ENCODE measurements around the gene RNF151.
"Not testable (repeated sequence)": the region's sequence is repeated elsewhere in the genome, so short reads cannot be mapped to it uniquely, and the experiment has no call there.

The RNF151 gene

DNA sequence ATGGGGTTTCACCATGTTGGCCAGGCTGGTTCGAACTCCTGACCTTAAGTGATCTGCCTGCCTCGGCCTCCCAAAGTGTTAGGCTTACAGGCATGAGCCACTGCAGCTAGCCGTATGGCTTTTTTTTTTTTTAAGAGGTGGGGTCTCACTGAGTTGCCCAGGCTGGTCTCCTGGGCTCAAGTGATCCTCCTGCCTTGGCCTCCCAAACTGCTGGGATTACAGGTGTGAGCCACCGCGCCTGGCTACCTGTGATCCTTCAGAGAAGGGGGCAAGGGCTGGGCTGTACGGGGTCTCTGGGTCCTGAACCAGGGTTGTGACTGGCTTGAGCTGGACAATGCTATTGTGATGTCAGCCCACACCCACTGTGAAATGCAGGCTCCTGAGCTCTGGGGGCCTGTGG is at the start of gene RNF151:
Gene RNF151, plus strand, starts transcription at position 397 of the 400 bp plus-strand sequence. CDS start 26 bp downstream, outside the sequence.
- no peaks in the 10 kb centered on the region for H3K27me3 ChIP-seq (ENCODE audit: low read depth)
- H3K9me3 ChIP-seq, result no peaks in the 10 kb centered on the region
- no peak for DNase-seq (ENCODE audit: low spot score in 2 of 2)
- in situ Hi-C loops (cut with MboI; ENCODE audit: low sequenced_read_pairs), result no loop called here
- H3K4me3 ChIP-seq, result peak within 1 kb of the TSS; percentile 100
- H3K36me3 ChIP-seq (replicated peaks), result peaks cover 43% of the 10 kb centered on the region
- H3K4me1 ChIP-seq, result peaks cover 21% of the 10 kb centered on the region

DNA sequence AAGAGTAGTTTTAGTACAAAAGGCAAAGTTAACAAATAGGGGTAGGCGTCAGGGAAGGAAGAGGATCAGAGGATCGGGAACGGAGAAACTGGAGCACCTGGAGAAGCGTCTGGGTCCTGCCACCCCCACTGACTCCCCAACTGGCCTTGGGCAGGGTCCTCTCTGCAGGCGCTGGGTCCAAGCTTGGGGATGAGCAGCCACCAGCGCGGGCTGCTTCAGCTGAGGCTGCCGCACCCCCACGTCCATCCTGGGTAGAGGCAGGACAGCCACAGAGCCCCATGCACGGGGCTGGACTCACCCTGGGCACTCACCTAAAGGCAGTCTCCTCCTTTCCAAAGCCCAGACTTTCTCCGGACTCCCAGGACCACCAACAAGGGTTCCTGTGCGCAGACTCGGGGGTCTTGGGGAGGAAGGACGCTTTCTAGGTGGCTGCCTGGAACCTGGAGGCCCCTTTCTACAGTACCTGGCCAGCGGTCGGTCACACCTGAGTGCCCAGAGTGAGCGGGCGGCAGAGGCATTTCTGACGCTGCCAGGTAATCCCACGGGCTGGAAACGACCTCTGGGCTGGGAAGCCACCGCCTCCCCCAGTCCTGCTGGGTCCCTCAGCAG is 49.5 kb upstream of the RNF151 start:
- Histone ChIP-seq H3K4me1 (peaks cover 7% of the 10 kb centered on the region), H3K4me3 (no peak overlapping the region), H3K36me3 (replicated peaks) (no peaks in the 10 kb centered on the region), H3K9me3 (no peaks in the 10 kb centered on the region), H3K27me3 (ENCODE audit: low read depth) (peaks cover 39% of the 10 kb centered on the region)
- in situ Hi-C loops (cut with MboI; ENCODE audit: low sequenced_read_pairs), result no loop called here
- DNase-seq (ENCODE audit: low spot score in 2 of 2), result no peak

GRCh38 chr16:1917665-1918350 is 48.8 kb upstream of the RNF151 start:
- Histone ChIP-seq H3K9me3 (no peaks in the 10 kb centered on the region; the same call in 1 of the 2 replicates), H3K36me3 (replicated peaks) (no peaks in the 10 kb centered on the region), H3K4me1 (peaks cover 7% of the 10 kb centered on the region), H3K27me3 (ENCODE audit: low read depth) (peaks cover 39% of the 10 kb centered on the region), H3K4me3 (no peak overlapping the region)
- in situ Hi-C loops (cut with MboI; ENCODE audit: low sequenced_read_pairs), result no loop called here
- no peak for DNase-seq (ENCODE audit: low spot score in 2 of 2)

GRCh38 chr16:1918351-1919326 is 48.0 kb upstream of the RNF151 start, which contains the start of gene HS3ST6:
Gene HS3ST6 (minus strand): TSS chr16:1918415. CDS start chr16:1918323, 92 bp downstream.
- H3K27me3 ChIP-seq (ENCODE audit: low read depth), result peaks cover 39% of the 10 kb centered on the region
- H3K36me3 ChIP-seq (replicated peaks), result no peaks in the 10 kb centered on the region
- no peak within 1 kb of the TSS for H3K4me3 ChIP-seq
- DNase-seq (ENCODE audit: low spot score in 2 of 2), result no peak
- in situ Hi-C loops (cut with MboI; ENCODE audit: low sequenced_read_pairs), result no loop called here
- H3K9me3 ChIP-seq, result no peaks in the 10 kb centered on the region; the same call in 1 of the 2 replicates
- H3K4me1 ChIP-seq, result peaks cover 10% of the 10 kb centered on the region

- DNase-seq (ENCODE audit: low spot score in 2 of 2), result no peak
- in situ Hi-C loops (cut with MboI; ENCODE audit: low sequenced_read_pairs), result no loop called here
- Histone ChIP-seq H3K27me3 (ENCODE audit: low read depth) (peaks cover 39% of the 10 kb centered on the region), H3K9me3 (no peaks in the 10 kb centered on the region; the same call in 1 of the 2 replicates), H3K36me3 (replicated peaks) (no peaks in the 10 kb centered on the region), H3K4me3 (no peak overlapping the region), H3K4me1 (peaks cover 14% of the 10 kb centered on the region)
Measured at GRCh38 chr16:1919327-1919998, 47.2 kb upstream of the RNF151 start.

GRCh38 chr16:1920122-1920521 is 46.5 kb upstream of the RNF151 start:
- in situ Hi-C loops (cut with MboI; ENCODE audit: low sequenced_read_pairs); DNase-seq (ENCODE audit: low spot score in 2 of 2); H3K36me3 ChIP-seq (replicated peaks); H3K9me3 ChIP-seq; H3K4me3 ChIP-seq: not testable (repeated sequence)
- peaks cover 14% of the 10 kb centered on the region for H3K4me1 ChIP-seq
- H3K27me3 ChIP-seq (ENCODE audit: low read depth), result peaks cover 39% of the 10 kb centered on the region

- Histone ChIP-seq H3K4me3 (no peak overlapping the region), H3K4me1 (peaks cover 14% of the 10 kb centered on the region), H3K9me3 (no peaks in the 10 kb centered on the region; the same call in 1 of the 2 replicates), H3K27me3 (ENCODE audit: low read depth) (peaks cover 36% of the 10 kb centered on the region), H3K36me3 (replicated peaks) (no peaks in the 10 kb centered on the region)
- in situ Hi-C loops (cut with MboI; ENCODE audit: low sequenced_read_pairs), result no loop called here
- peak; percentile 70 to 86 for DNase-seq (ENCODE audit: low spot score in 2 of 2)
Measured at GRCh38 chr16:1920727-1921171, 45.9 kb upstream of the RNF151 start.

DNA sequence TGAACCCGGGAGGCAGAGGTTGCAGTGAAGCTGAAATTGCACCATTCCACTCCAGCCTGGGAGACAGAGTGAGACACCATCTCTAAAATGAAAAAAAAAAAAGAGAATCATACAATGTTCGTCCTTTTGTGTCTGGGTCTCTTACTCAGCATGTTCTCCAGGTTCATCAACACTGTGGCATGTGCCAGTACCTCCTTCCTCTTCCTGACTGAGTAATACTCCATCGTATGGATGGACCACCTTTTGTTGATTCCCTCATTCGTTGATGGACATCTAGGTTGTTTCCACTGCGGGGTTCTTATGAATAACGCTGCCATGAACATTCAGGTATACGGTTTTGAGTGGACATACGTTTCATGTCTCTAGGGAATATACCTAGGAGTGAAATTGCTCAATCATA is 44.3 kb upstream of the RNF151 start:
- Histone ChIP-seq H3K9me3 (no peaks in the 10 kb centered on the region; the same call in 1 of the 2 replicates), H3K4me1 (peaks cover 14% of the 10 kb centered on the region), H3K4me3 (no peak overlapping the region), H3K27me3 (ENCODE audit: low read depth) (peaks cover 29% of the 10 kb centered on the region), H3K36me3 (replicated peaks) (no peaks in the 10 kb centered on the region)
- in situ Hi-C loops (cut with MboI; ENCODE audit: low sequenced_read_pairs), result no loop called here
- DNase-seq (ENCODE audit: low spot score in 2 of 2), result no peak

DNA sequence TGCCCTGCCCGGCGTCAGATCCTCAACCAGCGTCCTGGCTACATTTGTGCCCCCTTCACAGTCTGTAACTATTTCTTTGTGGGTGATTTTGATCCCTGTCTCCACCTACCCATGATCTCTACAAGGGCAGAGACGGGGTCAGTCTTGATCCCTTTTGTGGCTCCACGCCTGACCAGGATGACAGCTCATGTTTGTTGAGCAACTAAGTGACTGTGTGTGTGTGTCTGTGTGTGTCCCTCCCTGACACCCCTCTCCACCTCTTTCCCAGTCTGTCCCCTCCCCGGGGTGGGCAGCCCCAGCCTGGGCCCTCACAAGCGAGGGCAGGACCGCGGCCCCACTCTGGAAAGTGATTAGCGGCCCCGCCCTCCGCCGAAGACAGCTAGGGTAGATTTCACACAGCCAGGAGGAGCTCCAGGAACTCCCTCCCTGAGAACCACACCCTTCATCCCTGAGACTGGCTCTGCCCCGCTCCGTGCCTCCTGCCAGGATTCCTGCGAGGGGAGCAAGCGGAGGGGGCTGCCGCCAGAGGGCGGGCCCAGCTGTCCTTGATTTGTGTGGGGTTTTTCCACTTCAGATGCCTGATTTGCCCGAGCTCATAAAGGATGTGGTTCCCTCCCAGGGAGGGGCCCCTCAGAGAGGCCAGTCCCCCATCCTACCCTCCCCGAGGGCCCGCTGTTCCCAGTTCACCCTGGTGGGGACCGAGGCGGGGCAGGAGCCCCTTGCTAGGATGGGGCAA is 43.2 kb upstream of the RNF151 start:
- DNase-seq (ENCODE audit: low spot score in 2 of 2), result peak; percentile 84 to 89
- in situ Hi-C loops (cut with MboI; ENCODE audit: low sequenced_read_pairs), result no loop called here
- Histone ChIP-seq H3K27me3 (ENCODE audit: low read depth) (peaks cover 24% of the 10 kb centered on the region), H3K9me3 (no peaks in the 10 kb centered on the region; the same call in 1 of the 2 replicates), H3K36me3 (replicated peaks) (no peaks in the 10 kb centered on the region), H3K4me3 (no peak overlapping the region), H3K4me1 (peaks cover 14% of the 10 kb centered on the region)

- Histone ChIP-seq H3K36me3 (replicated peaks) (no peaks in the 10 kb centered on the region), H3K4me1 (peaks cover 15% of the 10 kb centered on the region), H3K27me3 (ENCODE audit: low read depth) (peaks cover 18% of the 10 kb centered on the region), H3K4me3 (no peak overlapping the region), H3K9me3 (no peaks in the 10 kb centered on the region; the same call in 1 of the 2 replicates)
- no peak for DNase-seq (ENCODE audit: low spot score in 2 of 2)
- in situ Hi-C loops (cut with MboI; ENCODE audit: low sequenced_read_pairs), result no loop called here
Measured at GRCh38 chr16:1924095-1924494, 42.6 kb upstream of the RNF151 start.

- in situ Hi-C loops (cut with MboI; ENCODE audit: low sequenced_read_pairs), result no loop called here
- H3K4me3 ChIP-seq, result no peak overlapping the region
- H3K36me3 ChIP-seq (replicated peaks), result no peaks in the 10 kb centered on the region
- no peaks in the 10 kb centered on the region; the same call in 1 of the 2 replicates for H3K9me3 ChIP-seq
- DNase-seq (ENCODE audit: low spot score in 2 of 2), result no peak
- H3K27me3 ChIP-seq (ENCODE audit: low read depth), result peaks cover 2% of the 10 kb centered on the region; the same call in 1 of the 2 replicates
- H3K4me1 ChIP-seq, result peaks cover 10% of the 10 kb centered on the region
Measured at GRCh38 chr16:1926271-1926670, 40.4 kb upstream of the RNF151 start.

DNA sequence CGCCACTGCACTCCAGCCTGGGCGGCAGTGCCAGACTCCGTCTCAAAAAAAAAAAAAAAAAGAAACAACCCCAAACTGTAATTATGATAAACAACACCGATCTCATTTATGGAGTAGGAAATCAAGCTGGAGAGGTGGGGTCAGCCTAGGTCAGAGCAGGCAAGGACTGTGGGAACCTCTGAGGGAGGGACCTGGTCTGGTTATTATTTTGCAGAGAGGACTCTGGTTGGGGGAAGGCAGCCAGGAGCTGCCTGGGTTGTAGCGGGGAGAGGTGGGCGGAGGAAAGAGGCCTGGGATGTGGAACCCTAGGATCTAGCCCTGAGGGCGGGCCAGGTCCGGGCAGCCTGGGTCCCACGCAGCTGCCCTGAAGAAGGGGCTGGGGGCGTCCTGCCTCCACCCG is 37.6 kb upstream of the RNF151 start:
- no peaks in the 10 kb centered on the region for H3K27me3 ChIP-seq (ENCODE audit: low read depth)
- peaks cover 3% of the 10 kb centered on the region; the same call in 1 of the 2 replicates for H3K4me1 ChIP-seq
- no peaks in the 10 kb centered on the region for H3K9me3 ChIP-seq
- H3K4me3 ChIP-seq, result peak overlapping the region; percentile 26
- in situ Hi-C loops (cut with MboI; ENCODE audit: low sequenced_read_pairs), result no loop called here
- no peaks in the 10 kb centered on the region for H3K36me3 ChIP-seq (replicated peaks)
- peak in 1 of 2 experiments; percentile 64 for DNase-seq (ENCODE audit: low spot score in 2 of 2)

Data from HAP-1 (cell line).